HepG2 (cell line): ENCODE data around the gene NDC1. TPM values are rescaled to one million over a fixed set of nuclear protein-coding genes. Genes with fewer than 3 reads are reported as not detected.
A peak's percentile ranks its signal among the peaks of the same experiment; 100 is the strongest.

Source experiments
- ATAC-seq: fragments of 200-7000 bp; cut with Tn5 transposase; 3 replicates; pipeline ENCODE4 v1.9.1; 2020; ENCODE audit warnings: mild to moderate bottlenecking, moderate library complexity
- Bru-seq: library from RNA; stranded (reverse); fragments of 400-500 nt; gene quantifications from one replicate; lab custom pipeline; 2021; lab: Mats Ljungman, UMichigan
- BruChase-seq, 2 experiments: library from RNA; stranded (reverse); fragments of 400-500 nt; gene quantifications; one replicate each; lab custom pipeline; 2021; lab: Mats Ljungman, UMichigan
- BruUV-seq: library from RNA; stranded (reverse); fragments of 400-500 nt; replicated peaks from 2 replicates; lab custom pipeline; 2021; lab: Mats Ljungman, UMichigan
- CTCF ChIA-PET: fragments of 300-600 bp; formaldehyde crosslinking; extraction: SDS; loops from one replicate; lab custom pipeline; 2021; ENCODE audit warnings: low total read pairs, inconsistent platforms, low intra/inter-chr PET ratio; lab: Yijun Ruan, JAX
- POLR2A ChIA-PET: fragments of 350-600 bp; sonication (Branson Sonifier 250); formaldehyde crosslinking; loops from one replicate; lab custom pipeline; 2020; ENCODE audit warnings: antibody characterized with exemption, inconsistent platforms; lab: Yijun Ruan, JAX
- DNase-seq: peaks from one replicate; pipeline ENCODE4 v3.0.0-alpha.2; 2015; ENCODE audit warnings: low spot score
- FAIRE-seq: peaks from 3 replicates; lab custom pipeline; 2011; peaks lifted over from hg19 to GRCh38; lab: Jason Lieb, UNC
- H2AFZ ChIP-seq: one replicate; pipeline ENCODE4 v1.6.1; 2011; ENCODE audit warnings: low read length, inconsistent platforms
- H3K27ac ChIP-seq: fragments of 300-600 bp; 3 replicates; pipeline ENCODE4 v1.8.0; 2011; ENCODE audit warnings: mixed run types, mild to moderate bottlenecking, mixed read lengths, low read length, inconsistent platforms; ENCODE audit not compliant: insufficient read depth; ENCODE audit errors: extremely low read length
- H3K27me3 ChIP-seq, 2 experiments: fragments of 200-600 bp in 1 of 2; 2 replicates in 1 of 2; 3 replicates in 1 of 2; pipeline versions ENCODE4 v1.6.0 to v1.8.0; 2011; ENCODE audit warnings: low read length in 2 of 2, mild to moderate bottlenecking in 2 of 2, moderate library complexity in 2 of 2, inconsistent platforms in 1 of 2; ENCODE audit not compliant: insufficient read depth in 2 of 2, control insufficient read depth in 1 of 2
- H3K36me3 ChIP-seq, 2 experiments: fragments of 200-600 bp in 1 of 2; replicated peaks in 1 of 2; 2 replicates in 1 of 2; 3 replicates in 1 of 2; pipeline versions ENCODE4 v1.5.1 to v1.8.0; 2011; ENCODE audit warnings: low read length in 2 of 2, inconsistent platforms in 1 of 2; ENCODE audit not compliant: insufficient read depth in 2 of 2, control insufficient read depth in 1 of 2
- H3K4me1 ChIP-seq: 2 replicates; pipeline ENCODE4 v1.5.1; 2012; ENCODE audit warnings: low read length, inconsistent platforms; ENCODE audit not compliant: insufficient read depth
- H3K4me2 ChIP-seq: 2 replicates; pipeline ENCODE4 v1.6.0; 2011; ENCODE audit warnings: low read depth, low read length, inconsistent platforms
- H3K4me3 ChIP-seq, 3 experiments: fragments of 200-600 bp in 1 of 3; sonication (generic), shearing (Covaris generic) in 1 of 3; replicated peaks in 1 of 3; 2 replicates each; pipeline ENCODE4 v1.5.1; 2011 to 2016; ENCODE audit warnings: low read length in 3 of 3, inconsistent platforms in 2 of 3, low read depth in 2 of 3, mild to moderate bottlenecking in 2 of 3, control low read depth in 1 of 3, mixed read lengths in 1 of 3; ENCODE audit not compliant: insufficient read depth in 1 of 3
- H3K79me2 ChIP-seq: one replicate; pipeline ENCODE4 v1.6.1; 2011; ENCODE audit warnings: low read length, inconsistent platforms; ENCODE audit not compliant: insufficient read depth
- H3K9ac ChIP-seq: 2 replicates; pipeline ENCODE4 v1.6.0; 2011; ENCODE audit warnings: mild to moderate bottlenecking, low read depth, low read length, inconsistent platforms; ENCODE audit not compliant: insufficient read depth
- H3K9me3 ChIP-seq: 2 replicates; pipeline ENCODE4 v1.5.1; 2012; ENCODE audit warnings: mild to moderate bottlenecking, low read length
- H4K20me1 ChIP-seq: 2 replicates; pipeline ENCODE4 v1.6.0; 2011; ENCODE audit warnings: inconsistent platforms, mild to moderate bottlenecking, low read length, moderate library complexity; ENCODE audit not compliant: insufficient read depth
- ARNT ChIP-seq: fragments of 450-650 bp; IDR thresholded peaks from 2 replicates; pipeline ENCODE4 v1.6.1; 2017
- CBFB ChIP-seq: sonication (generic); formaldehyde crosslinking; IDR thresholded peaks from 2 replicates; pipeline ENCODE4 v1.4.0; 2020; ENCODE audit warnings: missing genetic modification reagents
- HNF1B ChIP-seq: sonication (generic); formaldehyde crosslinking; IDR thresholded peaks from 2 replicates; pipeline ENCODE4 v1.5.1; 2020; ENCODE audit warnings: mild to moderate bottlenecking, moderate library complexity, missing genetic modification reagents
- HOXA7 ChIP-seq: sonication (generic); formaldehyde crosslinking; IDR thresholded peaks from 2 replicates; pipeline ENCODE4 v1.8.1; 2022; ENCODE audit warnings: mild to moderate bottlenecking, missing genetic modification reagents, moderate library complexity
- HOXD1 ChIP-seq: sonication (generic); formaldehyde crosslinking; IDR thresholded peaks from 2 replicates; pipeline ENCODE4 v1.5.0; 2020; ENCODE audit warnings: missing genetic modification reagents
- ZNF251 ChIP-seq: sonication (generic); formaldehyde crosslinking; IDR thresholded peaks from 2 replicates; pipeline ENCODE4 v1.9.0; 2021; ENCODE audit warnings: mild to moderate bottlenecking, missing genetic modification reagents
- ZNF292 ChIP-seq: sonication (generic); formaldehyde crosslinking; IDR thresholded peaks from 2 replicates; pipeline ENCODE4 v1.8.1; 2022; ENCODE audit warnings: mild to moderate bottlenecking, low read depth, missing genetic modification reagents, borderline replicate concordance
- ZNF329 ChIP-seq: sonication (generic); formaldehyde crosslinking; IDR thresholded peaks from 2 replicates; pipeline ENCODE4 v1.9.0; 2021; ENCODE audit warnings: low read depth, mild to moderate bottlenecking, missing genetic modification reagents
- ZNF713 ChIP-seq: sonication (generic); formaldehyde crosslinking; IDR thresholded peaks from 2 replicates; pipeline ENCODE4 v1.4.0; 2020; ENCODE audit warnings: mild to moderate bottlenecking, missing genetic modification reagents
- ZNF788 ChIP-seq: sonication (generic); formaldehyde crosslinking; IDR thresholded peaks from 2 replicates; pipeline ENCODE4 v1.5.0; 2020; ENCODE audit warnings: mild to moderate bottlenecking, missing genetic modification reagents, borderline replicate concordance
- WGBS: methylation state at CpG from one replicate; pipeline ENCODE4 v1.1.6; 2017; ENCODE audit warnings: low lambda C conversion rate; 5-methylcytosine and 5-hydroxymethylcytosine counted together
- in situ Hi-C: cut with HindIII; loops from 2 replicates; pipeline ENCODE4 v1.10.0; 2017; ENCODE audit warnings: low pct_unique_long_range_greater_than_20kb; ENCODE audit not compliant: extremely low pct_ligation_motif_present
- intact Hi-C: fragments of 100-400 bp; cut with micrococcal nuclease; formaldehyde crosslinking; loops from one replicate; pipeline ENCODE4 v1.10.0; 2022; ENCODE audit not compliant: unreplicated experiment
- long read RNA-seq, 2 experiments: library from RNA in 1 of 2; library from polyadenylated mRNA in 1 of 2; stranded (forward) in 1 of 2; unstranded in 1 of 2; transcript quantifications; one replicate each; pipeline ENCODE4 v2.0.0, GENCODE V29; 2019 to 2022
- polyA minus RNA-seq, 3 experiments: library from RNA; depleted of rRNA, polyadenylated mRNA; stranded (reverse); fragments of >200 nt; gene quantifications; 2 replicates each; pipeline ENCODE4 v1.2.3, GENCODE V29; 2011; ENCODE audit warnings: low replicate concordance in 1 of 3
- polyA plus RNA-seq, 8 experiments: library from polyadenylated mRNA; depleted of rRNA in 3 of 8; stranded (reverse) in 7 of 8; unstranded in 1 of 8; fragments of >200 nt; fragmentation: Illumina TruSeq in 4 of 8; extraction: Trizol in 4 of 8; gene quantifications; 2 replicates each; pipeline versions ENCODE4 v1.2.1 to v1.2.3, GENCODE V29; 2011 to 2016; ENCODE audit warnings: low read depth in 4 of 8, missing spikeins in 1 of 8, mixed read lengths in 1 of 8; ENCODE audit not compliant: insufficient read depth in 1 of 8
- total RNA-seq, 5 experiments: library from RNA; depleted of rRNA; stranded (reverse); fragments of >200 nt; fragmentation: Illumina TruSeq; extraction: Trizol; gene quantifications; 2 replicates each; pipeline ENCODE4 v1.2.3, GENCODE V29; 2016; ENCODE audit warnings: low read depth in 1 of 5
- TF ChIP-seq, protein P1 (sequence below): IDR thresholded peaks from 2 replicates; pipeline ENCODE4 v1.6.1; 2016; ENCODE audit warnings: missing biosample characterization, missing genetic modification reagents, low read depth
- TF ChIP-seq, protein P2 (sequence below): sonication (generic); formaldehyde crosslinking; IDR thresholded peaks from 2 replicates; pipeline ENCODE4 v1.4.0; 2020; ENCODE audit warnings: missing genetic modification reagents, borderline replicate concordance

NDC1 gene
- 44.6 and 50.9 TPM in 2 replicates for total RNA-seq (2016; rRNA removed; fragmentation: Illumina TruSeq; extraction: Trizol)
- total RNA-seq (2016; cell fraction: cytosol; rRNA removed; fragmentation: Illumina TruSeq; extraction: Trizol; ENCODE audit: low read depth): 14.3 TPM in 2 replicates
- 43.8 and 49.0 TPM in 2 replicates for total RNA-seq (2016; cell fraction: insoluble cytoplasmic fraction; rRNA removed; fragmentation: Illumina TruSeq; extraction: Trizol)
- total RNA-seq (2016; cell fraction: membrane; rRNA removed; fragmentation: Illumina TruSeq; extraction: Trizol): 24.9 and 31.6 TPM in 2 replicates
- total RNA-seq (2016; cell fraction: nucleus; rRNA removed; fragmentation: Illumina TruSeq; extraction: Trizol): 44.8 and 50.7 TPM in 2 replicates
- 20.9 and 38.1 TPM in 2 replicates for polyA plus RNA-seq (2011; rRNA removed)
- 19.6 and 22.9 TPM in 2 replicates for polyA plus RNA-seq (2011; cell fraction: cytosol; rRNA removed)
- 7.1 and 8.4 TPM in 2 replicates for polyA plus RNA-seq (2011; cell fraction: nucleus; rRNA removed)
- 12.2 and 17.5 TPM in 2 replicates for polyA plus RNA-seq (2012)
- 3.9 and 4.1 TPM in 2 replicates for polyA plus RNA-seq (2016; cell fraction: cytosol; fragmentation: Illumina TruSeq; extraction: Trizol; ENCODE audit: low read depth)
- polyA plus RNA-seq (2016; cell fraction: insoluble cytoplasmic fraction; fragmentation: Illumina TruSeq; extraction: Trizol; ENCODE audit: low read depth): 28.2 and 29.8 TPM in 2 replicates
- polyA plus RNA-seq (2016; cell fraction: membrane; fragmentation: Illumina TruSeq; extraction: Trizol; ENCODE audit: low read depth): 11.7 and 13.0 TPM in 2 replicates
- polyA plus RNA-seq (2016; cell fraction: nucleus; fragmentation: Illumina TruSeq; extraction: Trizol; ENCODE audit: insufficient read depth, low read depth): 44.5 and 45.2 TPM in 2 replicates
- polyA minus RNA-seq (2011; rRNA and poly(A)+ RNA removed; ENCODE audit: low replicate concordance): 112 and 221 TPM in 2 replicates
- polyA minus RNA-seq (2011; cell fraction: cytosol; rRNA and poly(A)+ RNA removed): 28.3 and 30.2 TPM in 2 replicates
- 15.7 and 18.4 TPM in 2 replicates for polyA minus RNA-seq (2011; cell fraction: nucleus; rRNA and poly(A)+ RNA removed)
- Bru-seq, nascent RNA: percentile 61 among the genes with signal in this experiment
- BruChase-seq, experiment 1, labeled RNA remaining after a 6-hour chase: percentile 71 among the genes with signal in this experiment
- percentile 74 among the genes with signal in this experiment for BruChase-seq, experiment 2, labeled RNA remaining after a 2-hour chase
- long read RNA-seq, experiment 1, full-length matches to known transcripts: 15 of 28 reads
- long read RNA-seq, experiment 1, partial matches to known transcripts: 4 of 28 reads
- long read RNA-seq, experiment 1, other reads (novel, unspliced or antisense): 9 of 28 reads
- long read RNA-seq, experiment 2, full-length matches to known transcripts: 4 of 47 reads
- long read RNA-seq, experiment 2, partial matches to known transcripts: 36 of 47 reads
- long read RNA-seq, experiment 2, other reads (novel, unspliced or antisense): 7 of 47 reads

- Histone ChIP-seq H2AFZ (peak within 1 kb of the TSS; percentile 90), H3K9ac (peak within 1 kb of the TSS; percentile 88), H3K4me1 (peaks cover 24% of the 10 kb centered on the region), H3K79me2 (peaks cover 43% of the 10 kb centered on the region), H3K27me3 (no peaks in the 10 kb centered on the region), H3K27ac (peak within 1 kb of the TSS; percentile 96), H3K4me3 (peak within 1 kb of the TSS; percentile 68 to 94 (median 82)), H3K4me2 (peak within 1 kb of the TSS; percentile 90), H3K36me3 (peaks cover 0 to 8% of the 10 kb centered on the region in 2 experiments; a peak in 1 of 5 replicates), H4K20me1 (no peaks in the 10 kb centered on the region; the same call in 1 of the 2 replicates), H3K9me3 (peaks cover 12% of the 10 kb centered on the region)
- FAIRE-seq (peak; percentile 96), ATAC-seq (peak; percentile 97), DNase-seq (peak; percentile 98)
- in situ Hi-C loops: no loop called here
- CTCF ChIA-PET: no interaction called here
- 1% methylated on average over 26 of the region's 59 CpGs for WGBS
- intact Hi-C loops: loop anchor here (5.0 kb wide), 1 partner anchor 879 kb away; the partner anchor contains the start of gene TTC4
- POLR2A ChIA-PET: interaction anchor here (1.3 kb wide), 2 partner anchors 52 to 108 kb away, joined by 3 to 4 read pairs; partner anchors contain the start of genes IFT25, LRRC42 and YIPF1
- TSS peak; percentile 48 for BruUV-seq
- TF ChIP-seq ZNF292 (CRISPR knock-in tag): no peak
- TF ChIP-seq HOXD1 (CRISPR knock-in tag): peak; percentile 77
- peak; percentile 97 for TF ChIP-seq HNF1B (CRISPR knock-in tag)
- TF ChIP-seq ZNF713 (CRISPR knock-in tag): no peak; the same call in 1 of the 2 replicates
- no peak for TF ChIP-seq ZNF329 (CRISPR knock-in tag)
- no peak for TF ChIP-seq ZNF251 (CRISPR knock-in tag)
- peak; percentile 80; the same call in 1 of the 2 replicates for TF ChIP-seq CBFB (CRISPR knock-in tag)
- TF ChIP-seq ARNT: no peak
- TF ChIP-seq, protein P1, sequence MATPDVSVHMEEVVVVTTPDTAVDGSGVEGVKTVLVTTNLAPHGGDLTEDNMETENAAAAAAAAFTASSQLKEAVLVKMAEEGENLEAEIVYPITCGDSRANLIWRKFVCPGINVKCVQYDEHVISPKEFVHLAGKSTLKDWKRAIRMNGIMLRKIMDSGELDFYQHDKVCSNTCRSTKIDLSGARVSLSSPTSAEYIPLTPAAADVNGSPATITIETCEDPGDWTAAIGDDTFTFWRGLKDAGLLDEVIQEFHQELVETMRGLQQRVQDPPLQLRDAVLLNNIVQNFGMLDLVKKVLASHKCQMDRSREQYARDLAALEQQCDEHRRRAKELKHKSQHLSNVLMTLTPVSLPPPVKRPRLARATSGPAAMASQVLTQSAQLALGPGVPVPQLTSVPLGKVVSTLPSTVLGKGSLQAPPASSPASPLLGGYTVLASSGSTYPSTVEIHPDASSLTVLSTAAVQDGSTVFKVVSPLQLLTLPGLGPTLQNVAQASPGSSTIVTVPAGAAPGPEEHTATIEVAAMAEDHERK (CRISPR knock-in tag): peak; percentile 66
- TF ChIP-seq, protein P2, sequence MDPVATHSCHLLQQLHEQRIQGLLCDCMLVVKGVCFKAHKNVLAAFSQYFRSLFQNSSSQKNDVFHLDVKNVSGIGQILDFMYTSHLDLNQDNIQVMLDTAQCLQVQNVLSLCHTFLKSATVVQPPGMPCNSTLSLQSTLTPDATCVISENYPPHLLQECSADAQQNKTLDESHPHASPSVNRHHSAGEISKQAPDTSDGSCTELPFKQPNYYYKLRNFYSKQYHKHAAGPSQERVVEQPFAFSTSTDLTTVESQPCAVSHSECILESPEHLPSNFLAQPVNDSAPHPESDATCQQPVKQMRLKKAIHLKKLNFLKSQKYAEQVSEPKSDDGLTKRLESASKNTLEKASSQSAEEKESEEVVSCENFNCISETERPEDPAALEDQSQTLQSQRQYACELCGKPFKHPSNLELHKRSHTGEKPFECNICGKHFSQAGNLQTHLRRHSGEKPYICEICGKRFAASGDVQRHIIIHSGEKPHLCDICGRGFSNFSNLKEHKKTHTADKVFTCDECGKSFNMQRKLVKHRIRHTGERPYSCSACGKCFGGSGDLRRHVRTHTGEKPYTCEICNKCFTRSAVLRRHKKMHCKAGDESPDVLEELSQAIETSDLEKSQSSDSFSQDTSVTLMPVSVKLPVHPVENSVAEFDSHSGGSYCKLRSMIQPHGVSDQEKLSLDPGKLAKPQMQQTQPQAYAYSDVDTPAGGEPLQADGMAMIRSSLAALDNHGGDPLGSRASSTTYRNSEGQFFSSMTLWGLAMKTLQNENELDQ (CRISPR knock-in tag): no peak
- TF ChIP-seq HOXA7 (CRISPR knock-in tag): no peak
- TF ChIP-seq ZNF788 (CRISPR knock-in tag): peak; percentile 89; the same call in 1 of the 2 replicates
Measured at GRCh38 chr1:53837924-53838653, at the start of gene NDC1. Gene NDC1, minus strand, starts transcription at chr1:53838296. Its CDS starts 35 bp downstream, at chr1:53838261.
